HEK293 (cell line): Measurements from ENCODE around the gene HRNR.

Experiments
- GFI1B ChIP-seq: fragments of 450-650 bp; formaldehyde crosslinking; IDR thresholded peaks from 2 replicates; pipeline ENCODE4 v1.5.1; 2016; ENCODE audit warnings: missing biosample characterization, missing genetic modification characterization
- ZBTB7A ChIP-seq: fragments of 450-650 bp; formaldehyde crosslinking; IDR thresholded peaks from 2 replicates; pipeline ENCODE4 v1.5.1; 2016; ENCODE audit warnings: low read depth, missing biosample characterization, missing genetic modification characterization
- ZNF174 ChIP-seq: fragments of 450-650 bp; formaldehyde crosslinking; IDR thresholded peaks from 2 replicates; pipeline ENCODE4 v1.5.0; 2017; ENCODE audit warnings: missing biosample characterization, mild to moderate bottlenecking, missing genetic modification characterization

DNA sequence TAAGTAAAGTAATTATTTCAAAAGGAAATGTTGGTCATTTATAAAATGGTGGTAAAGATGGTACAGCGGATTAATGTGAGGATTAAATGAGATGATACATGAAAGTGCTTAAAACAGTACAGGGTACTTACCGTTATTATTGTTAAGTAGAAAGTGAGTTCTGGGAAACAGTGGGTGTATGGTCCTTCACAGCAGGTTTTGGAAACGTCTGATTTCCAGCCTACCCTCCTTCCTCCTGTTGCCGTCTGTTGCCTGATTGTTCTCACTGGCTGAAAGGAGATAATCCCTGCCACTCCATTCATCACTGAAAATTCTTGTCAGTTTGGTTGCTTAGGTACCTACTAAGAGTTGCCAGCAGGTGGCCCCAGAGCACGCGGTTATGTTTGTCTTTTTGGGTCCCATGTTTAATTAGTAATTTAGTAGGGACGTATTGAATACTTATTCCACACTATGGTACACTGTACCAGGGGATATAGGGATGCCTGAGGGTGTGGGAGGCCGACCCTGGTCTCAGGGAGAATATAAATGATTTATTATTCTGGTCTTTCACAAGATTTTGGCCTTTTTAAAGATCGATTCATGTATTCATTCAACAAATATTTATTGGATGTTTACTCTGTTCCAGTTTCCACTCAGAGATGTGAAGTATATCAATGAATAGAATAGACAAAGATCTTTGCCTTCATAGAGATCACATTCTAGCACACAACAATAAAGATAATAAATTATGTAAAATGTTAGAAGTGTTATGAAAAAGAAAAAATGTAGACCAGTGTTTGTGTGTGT lies 34.1 kb downstream of the HRNR start:
- TF ChIP-seq ZBTB7A (tag by site-specific recombination) (no peak), GFI1B (tag by site-specific recombination) (no peak), ZNF174 (tag by site-specific recombination) (no peak)
